GM12865 (cell line): ENCODE results near the gene SNN.

Experiments
- DNase-seq: peaks from one replicate; pipeline ENCODE4 v3.0.0; 2010; ENCODE audit warnings: low read depth
- H3K4me3 ChIP-seq: 2 replicates; pipeline ENCODE4 v1.5.1; 2011; ENCODE audit warnings: mild to moderate bottlenecking, low read depth, low read length, control low read depth
- CTCF ChIP-seq: IDR thresholded peaks from 2 replicates; pipeline ENCODE4 v1.5.1; 2011; ENCODE audit warnings: low read length, control low read depth, low read depth, inconsistent platforms; ENCODE audit not compliant: insufficient read depth; ENCODE audit errors: missing control alignments

Gene SNN

GRCh38 chr16:11658896-11659708, 9.2 kb upstream of the SNN start:
- no peak for DNase-seq
- no peak for TF ChIP-seq CTCF
- no peak overlapping the region for H3K4me3 ChIP-seq

GRCh38 chr16:11660565-11660964, 7.7 kb upstream of the SNN start:
- no peak for TF ChIP-seq CTCF

GRCh38 chr16:11662582-11662981, 5.7 kb upstream of the SNN start:
- H3K4me3 ChIP-seq: no peak overlapping the region
- no peak for TF ChIP-seq CTCF
- no peak for DNase-seq

More at GRCh38 chr16:11660565-11660964, 7.7 kb upstream of the SNN start:
- no peak overlapping the region for H3K4me3 ChIP-seq
- DNase-seq: no peak

GRCh38 chr16:11665071-11665491, 3.2 kb upstream of the SNN start:
- TF ChIP-seq CTCF: no peak
- DNase-seq: no peak
- no peak overlapping the region for H3K4me3 ChIP-seq

- H3K4me3 ChIP-seq: no peak overlapping the region
- DNase-seq: no peak
- TF ChIP-seq CTCF: no peak
Measured at GRCh38 chr16:11666103-11667055, 1.9 kb upstream of the SNN start.

GRCh38 chr16:11667221-11667823, 933 bp upstream of the SNN start:
- no peak for DNase-seq
- no peak for TF ChIP-seq CTCF
- H3K4me3 ChIP-seq: no peak overlapping the region
